ENCODE data around the gene SLC44A2. TPM values are rescaled to one million over a fixed set of nuclear protein-coding genes. Genes with fewer than 3 reads are reported as not detected.
A peak's percentile ranks its signal among the peaks of the same experiment; 100 is the strongest.

SLC44A2 gene
- total and polyA plus RNA-seq, 10 of the 15 experiments (the other 5 are each of a cell fraction or from before 2014, with no cell fraction given), result 3.0 to 51.3 (median 26.8) TPM

GRCh38 chr19:10600149-10600548, 25.2 kb upstream of the SLC44A2 start:
- FAIRE-seq (no peak), ATAC-seq (no peak), DNase-seq (ENCODE audit: low read depth, low spot score) (no peak)
- no peak overlapping the region for H3K4me3 ChIP-seq
- ChIA-PET POLR2A (interaction anchor here (0.6 kb wide), 1 partner anchor 45 kb away, joined by 6 read pairs; no protein-coding TSS in a partner anchor), SMC1A (ENCODE audit: uncharacterized antibody, unreplicated experiment) (interaction anchor here (0.7 kb wide), 1 partner anchor 322 kb away, joined by 3 read pairs; no protein-coding TSS in a partner anchor), CTCF (interaction anchor here (1.2 to 2.0 kb wide), 3 partner anchors 19 to 196 kb away, joined by 3 to 6 read pairs (median 4); no protein-coding TSS in a partner anchor), RAD21 (ENCODE audit: unreplicated experiment) (interaction anchor here (0.6 kb wide), 1 partner anchor 654 kb away, joined by 4 read pairs; no protein-coding TSS in a partner anchor)
- H3K27me3 ChIP-seq (replicated peaks in 1 of 2; ENCODE audit: control insufficient read depth in 2 of 2, insufficient read depth in 2 of 2, low read length in 1 of 2), result no peaks in the 10 kb centered on the region
- no peak overlapping the region for H2AFZ ChIP-seq (ENCODE audit: control insufficient read depth, low read depth, low read length)
- H3K27ac ChIP-seq (ENCODE audit: control insufficient read depth, insufficient read depth), result no peak overlapping the region
- H3K36me3 ChIP-seq (ENCODE audit: control insufficient read depth in 2 of 2, insufficient read depth in 2 of 2, low read length in 1 of 2), result no peaks in the 10 kb centered on the region
- no peaks in the 10 kb centered on the region for H4K20me1 ChIP-seq (ENCODE audit: control insufficient read depth, insufficient read depth)
- intact Hi-C loops (cut with micrococcal nuclease; ENCODE audit: unreplicated experiment) (loop anchor here (5.0 kb wide), 1 partner anchor 42 kb away; no protein-coding TSS in a partner anchor), in situ Hi-C loops (cut with MboI) (no loop called here)
- no peak for TF ChIP-seq ZSCAN29 (IDR thresholded peaks at IDR 0.05)
- no peaks in the 10 kb centered on the region for H3K9me3 ChIP-seq (replicated peaks; ENCODE audit: control insufficient read depth, insufficient read depth, low read length)
- peaks cover 34% of the 10 kb centered on the region for H3K4me1 ChIP-seq (ENCODE audit: control insufficient read depth, insufficient read depth, low read length)
- H3K9ac ChIP-seq (ENCODE audit: control insufficient read depth, insufficient read depth, low read length), result no peak overlapping the region
- peaks cover 28% of the 10 kb centered on the region for H3K79me2 ChIP-seq (ENCODE audit: control insufficient read depth, insufficient read depth, low read length)
- BruUV-seq (replicated peaks), result no TSS peak
- no peak overlapping the region for H3K4me2 ChIP-seq (ENCODE audit: control insufficient read depth, insufficient read depth)
- 88% methylated on average over 5 of the region's 5 CpGs for WGBS (ENCODE audit: insufficient coverage, insufficient replicate concordance, low lambda C conversion rate, missing lambda C conversion rate)

GRCh38 chr19:10601999-10602329, 23.4 kb upstream of the SLC44A2 start:
- TF ChIP-seq MYC (IDR thresholded peaks at IDR 0.05; ENCODE audit: insufficient read depth, insufficient read length, insufficient replicate concordance, low read length, severe bottlenecking), result no peak
- TF ChIP-seq ZNF24 (IDR thresholded peaks at IDR 0.05), result peak; percentile 94
- TF ChIP-seq MYB (IDR thresholded peaks at IDR 0.05; ENCODE audit: borderline replicate concordance, low read depth, low read length), result no peak
- TF ChIP-seq SP1 (IDR thresholded peaks at IDR 0.05; ENCODE audit: low read depth, low read length), result no peak
- TF ChIP-seq ASH2L (IDR thresholded peaks at IDR 0.05; ENCODE audit: borderline replicate concordance, low read depth), result no peak
- no peaks in the 10 kb centered on the region for H3K36me3 ChIP-seq (ENCODE audit: control insufficient read depth in 2 of 2, insufficient read depth in 2 of 2, low read length in 1 of 2)
- no peak overlapping the region for H3K27ac ChIP-seq (ENCODE audit: control insufficient read depth, insufficient read depth)
- no peaks in the 10 kb centered on the region for H3K27me3 ChIP-seq (replicated peaks in 1 of 2; ENCODE audit: control insufficient read depth in 2 of 2, insufficient read depth in 2 of 2, low read length in 1 of 2)
- H3K9me3 ChIP-seq (replicated peaks; ENCODE audit: control insufficient read depth, insufficient read depth, low read length), result no peaks in the 10 kb centered on the region
- CTCF ChIA-PET, result interaction anchor here (0.7 to 1.4 kb wide), 7 partner anchors 17 to 340 kb away, joined by 3 to 15 read pairs (median 4); no protein-coding TSS in a partner anchor
- DNase-seq (ENCODE audit: low read depth, low spot score) (no peak), ATAC-seq (no peak), FAIRE-seq (no peak)
- in situ Hi-C loops (cut with MboI) (no loop called here), intact Hi-C loops (cut with micrococcal nuclease; ENCODE audit: unreplicated experiment) (loop anchor here (5.0 kb wide), 1 partner anchor 40 kb away; no protein-coding TSS in a partner anchor)
- H3K4me1 ChIP-seq (ENCODE audit: control insufficient read depth, insufficient read depth, low read length), result peaks cover 20% of the 10 kb centered on the region
- H3K9ac ChIP-seq (ENCODE audit: control insufficient read depth, insufficient read depth, low read length), result no peak overlapping the region
- RAD21 ChIA-PET (ENCODE audit: unreplicated experiment), result interaction anchor here (1.3 to 4.8 kb wide), 6 partner anchors 8 to 115 kb away, joined by 4 to 50 read pairs (median 26); partner anchors contain the start of genes DNM2 and QTRT1
- H3K79me2 ChIP-seq (ENCODE audit: control insufficient read depth, insufficient read depth, low read length), result peaks cover 33% of the 10 kb centered on the region
- peak overlapping the region; percentile 44; the same call in 1 of the 2 replicates for H3K4me2 ChIP-seq (ENCODE audit: control insufficient read depth, insufficient read depth)
- H4K20me1 ChIP-seq (ENCODE audit: control insufficient read depth, insufficient read depth), result no peaks in the 10 kb centered on the region
- POLR2A ChIA-PET, result interaction anchor here (0.7 to 5.5 kb wide), 10 partner anchors 7 to 234 kb away, joined by 3 to 43 read pairs (median 4); partner anchors contain the start of genes KRI1, QTRT1 and TMED1
- 30% methylated on average over 7 of the region's 7 CpGs for WGBS (ENCODE audit: insufficient coverage, insufficient replicate concordance, low lambda C conversion rate, missing lambda C conversion rate)
- no peak overlapping the region for H3K4me3 ChIP-seq
- SMC1A ChIA-PET (ENCODE audit: uncharacterized antibody, unreplicated experiment), result interaction anchor here (1.1 to 1.3 kb wide), 4 partner anchors 10 to 98 kb away, joined by 3 to 4 read pairs (median 3); no protein-coding TSS in a partner anchor
- no TSS peak for BruUV-seq (replicated peaks)
- H2AFZ ChIP-seq (ENCODE audit: control insufficient read depth, low read depth, low read length), result no peak overlapping the region
